ENCODE measurements around the gene FIBP. TPM values are rescaled to one million over a fixed set of nuclear protein-coding genes. Genes with fewer than 3 reads are reported as not detected.

Gene FIBP
- total RNA-seq, 2 donors from 2014 or later, result 50.9 to 82.8 TPM

GRCh38 chr11:65882120-65883057 lies 5.9 kb downstream of the FIBP start:
- Histone ChIP-seq H3K27me3 (no peaks in the 10 kb centered on the region), H3K27ac (no peak overlapping the region), H3K4me1 (peaks cover 0 to 19% of the 10 kb centered on the region in 2 donors), H3K36me3 (peaks cover 30% of the 10 kb centered on the region), H3K4me3 (no peak overlapping the region), H3K9me3 (no peaks in the 10 kb centered on the region)
- DNase-seq (ENCODE audit: low spot score), result no peak
- TF ChIP-seq, protein P1, sequence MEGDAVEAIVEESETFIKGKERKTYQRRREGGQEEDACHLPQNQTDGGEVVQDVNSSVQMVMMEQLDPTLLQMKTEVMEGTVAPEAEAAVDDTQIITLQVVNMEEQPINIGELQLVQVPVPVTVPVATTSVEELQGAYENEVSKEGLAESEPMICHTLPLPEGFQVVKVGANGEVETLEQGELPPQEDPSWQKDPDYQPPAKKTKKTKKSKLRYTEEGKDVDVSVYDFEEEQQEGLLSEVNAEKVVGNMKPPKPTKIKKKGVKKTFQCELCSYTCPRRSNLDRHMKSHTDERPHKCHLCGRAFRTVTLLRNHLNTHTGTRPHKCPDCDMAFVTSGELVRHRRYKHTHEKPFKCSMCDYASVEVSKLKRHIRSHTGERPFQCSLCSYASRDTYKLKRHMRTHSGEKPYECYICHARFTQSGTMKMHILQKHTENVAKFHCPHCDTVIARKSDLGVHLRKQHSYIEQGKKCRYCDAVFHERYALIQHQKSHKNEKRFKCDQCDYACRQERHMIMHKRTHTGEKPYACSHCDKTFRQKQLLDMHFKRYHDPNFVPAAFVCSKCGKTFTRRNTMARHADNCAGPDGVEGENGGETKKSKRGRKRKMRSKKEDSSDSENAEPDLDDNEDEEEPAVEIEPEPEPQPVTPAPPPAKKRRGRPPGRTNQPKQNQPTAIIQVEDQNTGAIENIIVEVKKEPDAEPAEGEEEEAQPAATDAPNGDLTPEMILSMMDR (IDR thresholded peaks at IDR 0.05), result no peak

GRCh38 chr11:65880844-65881421 lies 7.3 kb downstream of the FIBP start:
- H3K9me3 ChIP-seq, result no peaks in the 10 kb centered on the region
- H3K27me3 ChIP-seq, result no peaks in the 10 kb centered on the region
- H3K27ac ChIP-seq, result no peak overlapping the region
- TF ChIP-seq, protein P1 (IDR thresholded peaks at IDR 0.05), result no peak
- H3K4me1 ChIP-seq, result peaks cover 0 to 10% of the 10 kb centered on the region in 2 donors
- no peak for DNase-seq (ENCODE audit: low spot score)
- no peak overlapping the region for H3K4me3 ChIP-seq
- H3K36me3 ChIP-seq, result peaks cover 26% of the 10 kb centered on the region

- Histone ChIP-seq H3K9me3 (no peaks in the 10 kb centered on the region), H3K4me1 (peaks cover 0 to 9% of the 10 kb centered on the region in 2 donors), H3K27me3 (no peaks in the 10 kb centered on the region), H3K36me3 (peaks cover 22% of the 10 kb centered on the region), H3K4me3 (no peak overlapping the region), H3K27ac (no peak overlapping the region)
- TF ChIP-seq, protein P1 (IDR thresholded peaks at IDR 0.05), result no peak
- DNase-seq (ENCODE audit: low spot score), result no peak
These were observed 8.2 kb downstream of the FIBP start for GRCh38 chr11:65880027-65880426.

- DNase-seq (ENCODE audit: low spot score), result no peak
- no peak within 1 kb of the TSS for H3K4me3 ChIP-seq
- H3K36me3 ChIP-seq, result peaks cover 19% of the 10 kb centered on the region
- no peak within 1 kb of the TSS for H3K27ac ChIP-seq
- peaks cover 0 to 5% of the 10 kb centered on the region in 2 donors for H3K4me1 ChIP-seq
- TF ChIP-seq, protein P1 (IDR thresholded peaks at IDR 0.05), result no peak
- no peaks in the 10 kb centered on the region for H3K27me3 ChIP-seq
- no peaks in the 10 kb centered on the region for H3K9me3 ChIP-seq
These were observed 8.7 kb downstream of the FIBP start, which contains the start of gene CTSW for GRCh38 chr11:65879617-65880016. TSS of gene CTSW (plus strand) at chr11:65879837. CDS start at chr11:65879855, 18 bp downstream.

DNA sequence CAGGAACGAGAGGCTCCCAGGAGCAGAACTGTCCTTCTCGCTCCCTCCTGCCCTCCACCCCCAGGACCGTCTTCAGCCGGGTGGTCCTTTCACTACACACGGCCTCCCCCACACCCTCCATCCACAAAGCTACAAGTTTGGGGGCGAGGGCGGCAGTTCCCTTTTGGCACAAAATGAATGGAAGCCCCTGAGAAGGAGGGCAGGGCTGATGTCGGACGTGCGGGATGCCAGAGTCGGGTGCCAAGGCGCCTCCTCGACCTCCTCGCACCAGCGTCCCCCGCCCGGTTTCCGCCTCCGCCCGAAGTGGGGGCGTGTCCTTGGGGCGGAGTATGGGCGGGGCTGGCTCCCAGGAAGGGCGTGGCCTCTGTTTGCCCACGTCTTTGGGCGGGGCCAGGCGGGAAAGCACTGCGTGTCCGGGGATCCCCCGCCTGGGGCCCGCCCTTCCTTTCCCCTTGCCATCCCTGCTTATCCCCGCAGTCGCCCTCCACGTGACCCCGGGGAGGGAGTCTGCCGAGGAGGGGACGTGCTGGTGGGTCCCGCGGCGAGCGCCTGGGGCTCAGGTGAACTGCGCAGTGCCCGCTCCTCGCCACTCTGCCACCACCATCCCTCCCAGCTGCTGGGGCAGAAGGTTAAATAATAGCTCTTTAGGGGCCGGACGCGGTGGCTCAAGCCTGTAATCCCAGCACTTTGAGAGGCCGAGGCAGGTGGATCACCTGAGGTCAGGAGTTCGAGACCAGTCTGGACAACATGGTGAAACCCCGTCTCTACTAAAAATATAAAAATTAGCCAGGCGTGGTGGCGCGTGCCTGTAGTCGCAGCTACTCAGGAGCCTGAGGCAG lies 14.7 kb downstream of the FIBP start:
- Histone ChIP-seq H3K4me3 (peak overlapping the region; percentile 60 to 61), H3K9me3 (no peaks in the 10 kb centered on the region), H3K4me1 (peaks cover 0 to 35% of the 10 kb centered on the region in 2 donors), H3K27ac (peak overlapping the region; percentile 89 to 97), H3K27me3 (no peaks in the 10 kb centered on the region), H3K36me3 (peaks cover 7% of the 10 kb centered on the region)
- TF ChIP-seq, protein P1 (IDR thresholded peaks at IDR 0.05), result no peak
- peak; percentile 95 for DNase-seq (ENCODE audit: low spot score)

Data from right atrium auricular region (tissue), 2 donors.